ENCODE measurements around the gene TBC1D8B. TPM values are rescaled to one million over a fixed set of nuclear protein-coding genes. Genes with fewer than 3 reads are reported as not detected.

The TBC1D8B gene
- total and polyA plus RNA-seq, 2 donors (not counting 1 experiment from before 2014, with no cell fraction given): 0.46 to 9.1 TPM

GRCh38 chrX:106897259-106897658 lies 94.8 kb downstream of the TBC1D8B start:
- no peak overlapping the region for H2AFZ ChIP-seq (ENCODE audit: insufficient read depth, low read depth, low read length, poor library complexity, severe bottlenecking)
- H3K79me2 ChIP-seq (ENCODE audit: control insufficient read depth, insufficient read depth, low read length): no peaks in the 10 kb centered on the region
- DNase-seq (no peak), ATAC-seq (ENCODE audit: low read depth) (no peak)
- CTCF ChIA-PET: interaction anchor here (1.2 to 2.8 kb wide), 5 partner anchors 880 to 1178 kb away, joined by 3 to 11 read pairs (median 7); partner anchors contain the start of gene NCBP2L
- H3K27ac Mint-ChIP-seq: no peak overlapping the region
- TF ChIP-seq EZH2 (IDR thresholded peaks at IDR 0.05; ENCODE audit: borderline replicate concordance, insufficient read depth, low read depth, low read length, poor library complexity, severe bottlenecking): no peak
- no peak for TF ChIP-seq CTCF (IDR thresholded peaks at IDR 0.05)
- no peak overlapping the region for H3K4me3 ChIP-seq (ENCODE audit: control extremely low read depth in 1 of 5, extremely low read depth in 1 of 5, insufficient read depth in 1 of 5, low read depth in 2 of 5, low read length in 4 of 5)
- WGBS (ENCODE audit: insufficient coverage): 90% methylated on average over 2 of the region's 6 CpGs
- no peaks in the 10 kb centered on the region for H3K36me3 ChIP-seq (replicated peaks in 1 of 2; ENCODE audit: control extremely low read depth in 1 of 2, control insufficient read depth in 1 of 2, extremely low read depth in 1 of 2, insufficient read depth in 2 of 2, low read length in 1 of 2)
- no peaks in the 10 kb centered on the region for H3K27me3 Mint-ChIP-seq
- H3K4me2 ChIP-seq (replicated peaks; ENCODE audit: low read depth, low read length, poor library complexity, severe bottlenecking): no peak overlapping the region
- no peaks in the 10 kb centered on the region for H3K4me1 Mint-ChIP-seq
- H4K20me1 ChIP-seq (ENCODE audit: control insufficient read depth, insufficient read depth, low read length, poor library complexity, severe bottlenecking): no peaks in the 10 kb centered on the region
- POLR2A ChIA-PET: no interaction called here
- H3K27me3 ChIP-seq (replicated peaks in 1 of 4; ENCODE audit: control extremely low read depth in 1 of 4, control insufficient read depth in 3 of 4, insufficient read depth in 4 of 4, low read length in 3 of 4): peaks cover 0 to 3% (median 0%) of the 10 kb centered on the region in 4 experiments
- no peak overlapping the region for H3K27ac ChIP-seq (ENCODE audit: low read length in 2 of 2)
- no peaks in the 10 kb centered on the region for H3K4me1 ChIP-seq (ENCODE audit: control insufficient read depth in 2 of 2, insufficient read depth in 2 of 2, low read length in 2 of 2)
- no peaks in the 10 kb centered on the region for H3K9me3 Mint-ChIP-seq (ENCODE audit: insufficient read depth)
- intact Hi-C loops (cut with micrococcal nuclease): loop anchor here (10.0 kb wide), 2 partner anchors 528 to 758 kb away; no protein-coding TSS in a partner anchor
- H3K9me3 ChIP-seq (ENCODE audit: control extremely low read depth in 1 of 3, control insufficient read depth in 2 of 3, insufficient read depth in 1 of 3, low read length in 2 of 3): no peaks in the 10 kb centered on the region
- H3K9ac ChIP-seq (ENCODE audit: low read length): no peak overlapping the region
- no peak overlapping the region for H3K4me3 Mint-ChIP-seq

GRCh38 chrX:106898462-106898861 lies 96.0 kb downstream of the TBC1D8B start:
- ChIA-PET CTCF (interaction anchor here (0.7 to 2.8 kb wide), 7 partner anchors 87 to 996 kb away, joined by 3 to 11 read pairs (median 7); partner anchors contain the start of gene NCBP2L), POLR2A (no interaction called here)
- ATAC-seq (ENCODE audit: low read depth): peak; percentile 39

More at GRCh38 chrX:106898462-106898861, 96.0 kb downstream of the TBC1D8B start:
- Histone ChIP-seq H3K79me2 (ENCODE audit: control insufficient read depth, insufficient read depth, low read length) (no peaks in the 10 kb centered on the region), H3K4me2 (replicated peaks; ENCODE audit: low read depth, low read length, poor library complexity, severe bottlenecking) (no peak overlapping the region), H4K20me1 (ENCODE audit: control insufficient read depth, insufficient read depth, low read length, poor library complexity, severe bottlenecking) (no peaks in the 10 kb centered on the region), H3K27me3 (replicated peaks in 1 of 4; ENCODE audit: control extremely low read depth in 1 of 4, control insufficient read depth in 3 of 4, insufficient read depth in 4 of 4, low read length in 3 of 4) (peaks cover 0 to 3% (median 0%) of the 10 kb centered on the region in 4 experiments), H3K27ac (ENCODE audit: low read length in 2 of 2) (no peak overlapping the region), H3K36me3 (replicated peaks in 1 of 2; ENCODE audit: control extremely low read depth in 1 of 2, control insufficient read depth in 1 of 2, extremely low read depth in 1 of 2, insufficient read depth in 2 of 2, low read length in 1 of 2) (no peaks in the 10 kb centered on the region), H2AFZ (ENCODE audit: insufficient read depth, low read depth, low read length, poor library complexity, severe bottlenecking) (no peak overlapping the region), H3K9ac (ENCODE audit: low read length) (no peak overlapping the region), H3K9me3 (ENCODE audit: control extremely low read depth in 1 of 3, control insufficient read depth in 2 of 3, insufficient read depth in 1 of 3, low read length in 2 of 3) (no peaks in the 10 kb centered on the region), H3K4me3 (ENCODE audit: control extremely low read depth in 1 of 5, extremely low read depth in 1 of 5, insufficient read depth in 1 of 5, low read depth in 2 of 5, low read length in 4 of 5) (no peak overlapping the region), H3K4me1 (ENCODE audit: control insufficient read depth in 2 of 2, insufficient read depth in 2 of 2, low read length in 2 of 2) (no peaks in the 10 kb centered on the region)
- Mint-ChIP-seq H3K4me1 (no peaks in the 10 kb centered on the region), H3K9me3 (ENCODE audit: insufficient read depth) (no peaks in the 10 kb centered on the region), H3K27me3 (no peaks in the 10 kb centered on the region), H3K27ac (no peak overlapping the region), H3K4me3 (no peak overlapping the region)
- TF ChIP-seq EZH2 (IDR thresholded peaks at IDR 0.05; ENCODE audit: borderline replicate concordance, insufficient read depth, low read depth, low read length, poor library complexity, severe bottlenecking) (no peak), CTCF (IDR thresholded peaks at IDR 0.05) (peak; percentile 43)
- WGBS (ENCODE audit: insufficient coverage): no CpG with 5 or more reads among the region's 1 CpG
- DNase-seq: peak; percentile 44
- intact Hi-C loops (cut with micrococcal nuclease): loop anchor here (10.0 kb wide), 2 partner anchors 526 to 756 kb away; no protein-coding TSS in a partner anchor
